Measurements from ENCODE around the gene DLG2. TPM values are rescaled to one million over a fixed set of nuclear protein-coding genes. Genes with fewer than 3 reads are reported as not detected.
A peak's percentile ranks its signal among the peaks of the same experiment; 100 is the strongest.

DLG2 gene
- total and polyA plus RNA-seq, 7 donors = 0.60 to 25.8 (median 9.7) TPM; not detected in 1

- H3K4me3 ChIP-seq = no peak overlapping the region
- H3K36me3 ChIP-seq = no peaks in the 10 kb centered on the region
- intact Hi-C loops (cut with DNase I) = loop anchor here (10.0 kb wide), 3 partner anchors 69 to 619 kb away; partner anchors contain the start of genes CCDC83 and CREBZF
- H3K4me1 ChIP-seq = no peaks in the 10 kb centered on the region
- no peaks in the 10 kb centered on the region for H3K27me3 ChIP-seq
- DNase-seq = no peak
- H3K27ac ChIP-seq = no peak overlapping the region
- TF ChIP-seq POLR2A (IDR thresholded peaks at IDR 0.05) (no peak), CTCF (IDR thresholded peaks at IDR 0.05) (peak; percentile 14 to 52 (median 40))
- no peaks in the 10 kb centered on the region for H3K9me3 ChIP-seq
These were observed 31.8 kb downstream of the DLG2 start for GRCh38 chr11:85595285-85595884.

GRCh38 chr11:85590848-85591483 lies 36.2 kb downstream of the DLG2 start:
- Histone ChIP-seq H3K4me1 (no peaks in the 10 kb centered on the region), H3K36me3 (no peaks in the 10 kb centered on the region), H3K9me3 (no peaks in the 10 kb centered on the region), H3K4me3 (no peak overlapping the region), H3K27ac (no peak overlapping the region), H3K27me3 (no peaks in the 10 kb centered on the region)
- TF ChIP-seq EP300 (IDR thresholded peaks at IDR 0.05) (no peak), POLR2AphosphoS5 (IDR thresholded peaks at IDR 0.05) (no peak), POLR2A (IDR thresholded peaks at IDR 0.05) (no peak), CTCF (IDR thresholded peaks at IDR 0.05) (no peak)
- no peak for DNase-seq
- WGBS, 2 donors = 67 to 78% methylated on average over 4 of the region's 4 CpGs
- intact Hi-C loops (cut with DNase I) = loop anchor here (10.0 kb wide), 3 partner anchors 74 to 624 kb away; partner anchors contain the start of genes CCDC83 and CREBZF

GRCh38 chr11:85589373-85589772 lies 37.8 kb downstream of the DLG2 start:
- Histone ChIP-seq H3K27me3 (no peaks in the 10 kb centered on the region), H3K9me3 (no peaks in the 10 kb centered on the region), H3K4me1 (no peaks in the 10 kb centered on the region), H3K36me3 (no peaks in the 10 kb centered on the region), H3K4me3 (no peak overlapping the region), H3K27ac (no peak overlapping the region)
- WGBS, 2 donors = 82 to 87% methylated on average over 3 of the region's 3 CpGs
- intact Hi-C loops (cut with DNase I) = no loop called here
- TF ChIP-seq CTCF (IDR thresholded peaks at IDR 0.05) = no peak
- TF ChIP-seq EP300 (IDR thresholded peaks at IDR 0.05) = no peak
- TF ChIP-seq POLR2AphosphoS5 (IDR thresholded peaks at IDR 0.05) = no peak
- no peak for TF ChIP-seq POLR2A (IDR thresholded peaks at IDR 0.05)
- no peak for DNase-seq

GRCh38 chr11:85582111-85582510 lies 45.0 kb downstream of the DLG2 start:
- no peaks in the 10 kb centered on the region for H3K27me3 ChIP-seq
- DNase-seq = no peak
- 71 to 84% methylated on average over 2 of the region's 2 CpGs for WGBS, 2 donors
- no peak for TF ChIP-seq POLR2A (IDR thresholded peaks at IDR 0.05)
- TF ChIP-seq EP300 (IDR thresholded peaks at IDR 0.05) = no peak
- no peak for TF ChIP-seq POLR2AphosphoS5 (IDR thresholded peaks at IDR 0.05)
- TF ChIP-seq CTCF (IDR thresholded peaks at IDR 0.05) = no peak
- H3K9me3 ChIP-seq = no peaks in the 10 kb centered on the region
- intact Hi-C loops (cut with DNase I) = no loop called here
- no peak overlapping the region for H3K4me3 ChIP-seq
- no peak overlapping the region for H3K27ac ChIP-seq
- H3K36me3 ChIP-seq = no peaks in the 10 kb centered on the region
- H3K4me1 ChIP-seq = no peaks in the 10 kb centered on the region

Measured in sigmoid colon (tissue), 7 donors.